CD4-positive, alpha-beta memory T cell (primary cell): ENCODE data around the gene WRNIP1. TPM values are rescaled to one million over a fixed set of nuclear protein-coding genes. Genes with fewer than 3 reads are reported as not detected.

Source experiments
- CTCF ChIA-PET: fragments of 350-600 bp; sonication (Branson Sonifier 250); formaldehyde crosslinking; loops from one replicate; lab custom pipeline; 2021; ENCODE audit warnings: inconsistent platforms; ENCODE audit not compliant: partially characterized antibody; lab: Charles Lee
- POLR2A ChIA-PET: fragments of 350-600 bp; sonication (Branson Sonifier 250); formaldehyde crosslinking; loops from one replicate; lab custom pipeline; 2021; ENCODE audit not compliant: partially characterized antibody; lab: Charles Lee
- DNase-seq, 5 donors: peaks; one replicate each; pipeline versions ENCODE4 v3.0.0 to v3.0.0-alpha.2; 2020 to 2022; ENCODE audit warnings: mixed read lengths in 1 of 5
- H3K27ac ChIP-seq: one replicate; pipeline ENCODE4 v1.7.0; 2013; ENCODE audit warnings: low read depth, low read length
- H3K27me3 ChIP-seq: 2 replicates; pipeline ENCODE4 v1.7.0; 2013; ENCODE audit warnings: mild to moderate bottlenecking, low read length, moderate library complexity; ENCODE audit not compliant: insufficient read depth
- H3K36me3 ChIP-seq: 2 replicates; pipeline ENCODE4 v1.7.0; 2013; ENCODE audit warnings: mild to moderate bottlenecking, low read length, moderate library complexity; ENCODE audit not compliant: insufficient read depth
- H3K4me1 ChIP-seq: 2 replicates; pipeline ENCODE4 v1.7.0; 2013; ENCODE audit warnings: mild to moderate bottlenecking, low read length, moderate library complexity; ENCODE audit not compliant: insufficient read depth
- H3K4me3 ChIP-seq, 2 donors: one replicate each; pipeline ENCODE4 v1.7.0; 2013; ENCODE audit warnings: low read length in 2 of 2, mild to moderate bottlenecking in 1 of 2
- H3K9me3 ChIP-seq, 2 donors: one replicate each; pipeline ENCODE4 v1.7.0; 2013; ENCODE audit warnings: low read length in 2 of 2, control low read depth in 1 of 2; ENCODE audit not compliant: control insufficient read depth in 1 of 2
- H3K27ac Mint-ChIP-seq, 7 donors: one replicate each; pipeline ENCODE4 v1.8.0; 2020 to 2021; ENCODE audit warnings: mixed read lengths in 7 of 7, mild to moderate bottlenecking in 6 of 7, inconsistent platforms in 3 of 7, moderate library complexity in 3 of 7
- H3K27me3 Mint-ChIP-seq, 2 donors: one replicate each; pipeline ENCODE4 v1.8.0; 2020 to 2021; ENCODE audit warnings: mixed read lengths in 2 of 2
- H3K36me3 Mint-ChIP-seq, 2 donors: one replicate each; pipeline ENCODE4 v1.8.0; 2020 to 2021; ENCODE audit warnings: mixed read lengths in 2 of 2, inconsistent platforms in 1 of 2, mild to moderate bottlenecking in 1 of 2
- H3K4me1 Mint-ChIP-seq, 4 donors: one replicate each; pipeline ENCODE4 v1.8.0; 2020 to 2021; ENCODE audit warnings: mixed read lengths in 4 of 4, mild to moderate bottlenecking in 1 of 4
- H3K4me3 Mint-ChIP-seq, 8 donors: one replicate each; pipeline ENCODE4 v1.8.0; 2020 to 2021; ENCODE audit warnings: mixed read lengths in 8 of 8, mild to moderate bottlenecking in 7 of 8, moderate library complexity in 6 of 8, inconsistent platforms in 3 of 8
- H3K9me3 Mint-ChIP-seq, 8 donors: one replicate each; pipeline ENCODE4 v1.8.0; 2020 to 2021; ENCODE audit warnings: mixed read lengths in 8 of 8, mild to moderate bottlenecking in 5 of 8, inconsistent platforms in 3 of 8, moderate library complexity in 1 of 8
- intact Hi-C: fragments of 100-400 bp; cut with micrococcal nuclease; formaldehyde crosslinking; loops from one replicate; pipeline ENCODE4 v1.15.1; 2023
- polyA plus RNA-seq, 2 donors: library from polyadenylated mRNA; unstranded; fragments of 300-500 nt; fragmentation: Illumina TruSeq; gene quantifications; one replicate each; pipeline ENCODE4 v1.2.3, GENCODE V29; 2021
- total RNA-seq, 2 experiments: library from RNA; stranded (reverse); gene quantifications; one replicate each; pipeline ENCODE4 v1.2.3, GENCODE V29; 2021

The WRNIP1 gene
- total and polyA plus RNA-seq, 4 experiments from 2014 or later, result 27.3 to 54.1 (median 41.9) TPM

GRCh38 chr6:2830183-2830582 is 65.0 kb downstream of the WRNIP1 start:
- ChIA-PET POLR2A (no interaction called here), CTCF (no interaction called here)
- no peaks in the 10 kb centered on the region for H3K27me3 ChIP-seq
- Mint-ChIP-seq H3K27ac (peak overlapping the region in 1 of 7 donors; percentile 8), H3K4me1 (peaks cover 0 to 10% (median 8%) of the 10 kb centered on the region in 4 donors), H3K27me3 (no peaks in the 10 kb centered on the region), H3K4me3 (no peak overlapping the region), H3K9me3 (peaks cover 0 to 2% (median 0%) of the 10 kb centered on the region in 8 donors), H3K36me3 (peaks cover 38 to 40% of the 10 kb centered on the region in 2 donors)
- no peak overlapping the region for H3K4me3 ChIP-seq
- H3K4me1 ChIP-seq, result no peaks in the 10 kb centered on the region
- no peaks in the 10 kb centered on the region for H3K9me3 ChIP-seq
- H3K36me3 ChIP-seq, result peaks cover 24% of the 10 kb centered on the region
- DNase-seq, result no peak
- intact Hi-C loops, result no loop called here
- H3K27ac ChIP-seq, result no peak overlapping the region

GRCh38 chr6:2831392-2831791 is 66.2 kb downstream of the WRNIP1 start:
- ChIA-PET CTCF (no interaction called here), POLR2A (interaction anchor here (1.3 kb wide), 1 partner anchor 11 kb away, joined by 4 read pairs; the partner anchor contains the start of gene SERPINB1)
- peak overlapping the region in 2 of 7 donors; percentile 11 to 32 for H3K27ac Mint-ChIP-seq
- no peak for DNase-seq
- H3K4me3 Mint-ChIP-seq, result no peak overlapping the region
- Histone ChIP-seq H3K27ac (no peak overlapping the region), H3K9me3 (no peaks in the 10 kb centered on the region), H3K27me3 (no peaks in the 10 kb centered on the region), H3K4me3 (no peak overlapping the region), H3K36me3 (peaks cover 37% of the 10 kb centered on the region), H3K4me1 (peaks cover 4% of the 10 kb centered on the region)
- peaks cover 0 to 2% (median 0%) of the 10 kb centered on the region in 8 donors for H3K9me3 Mint-ChIP-seq
- intact Hi-C loops, result no loop called here
- no peaks in the 10 kb centered on the region for H3K27me3 Mint-ChIP-seq
- H3K36me3 Mint-ChIP-seq, result peaks cover 49 to 51% of the 10 kb centered on the region in 2 donors
- H3K4me1 Mint-ChIP-seq, result peaks cover 0 to 16% (median 8%) of the 10 kb centered on the region in 4 donors

- CTCF ChIA-PET, result interaction anchor here (0.8 to 1.3 kb wide), 6 partner anchors 11 to 163 kb away, joined by 3 to 5 read pairs (median 4); no protein-coding TSS in a partner anchor
- no peaks in the 10 kb centered on the region for H3K27me3 ChIP-seq
- intact Hi-C loops, result no loop called here
- no peak overlapping the region for H3K27ac ChIP-seq
- no peak for DNase-seq
- H3K9me3 Mint-ChIP-seq, result peaks cover 0 to 2% (median 0%) of the 10 kb centered on the region in 8 donors
- peaks cover 14% of the 10 kb centered on the region for H3K4me1 ChIP-seq
- peaks cover 10 to 28% (median 17%) of the 10 kb centered on the region in 4 donors for H3K4me1 Mint-ChIP-seq
- POLR2A ChIA-PET, result interaction anchor here (1.1 to 2.3 kb wide), 2 partner anchors 43 to 65 kb away, joined by 3 to 5 read pairs; no protein-coding TSS in a partner anchor
- peaks cover 54% of the 10 kb centered on the region for H3K36me3 ChIP-seq
- no peak overlapping the region for H3K4me3 ChIP-seq
- no peaks in the 10 kb centered on the region for H3K9me3 ChIP-seq
- no peaks in the 10 kb centered on the region for H3K27me3 Mint-ChIP-seq
- no peak overlapping the region for H3K4me3 Mint-ChIP-seq
- peaks cover 61 to 70% of the 10 kb centered on the region in 2 donors for H3K36me3 Mint-ChIP-seq
- H3K27ac Mint-ChIP-seq, result peak overlapping the region in 2 of 7 donors; percentile 22 to 56
Measured at GRCh38 chr6:2834262-2834661, 69.1 kb downstream of the WRNIP1 start.

Other genes with a start within 250 kb of the WRNIP1 start
- gene MYLK4, start 14.5 kb upstream of the WRNIP1 start, total RNA-seq, result under 1 TPM; 0.38 to 0.42 TPM
- under 1 TPM; 0.04 to 0.24 TPM for gene MYLK4, start 14.5 kb upstream of the WRNIP1 start, polyA plus RNA-seq
- gene SERPINB1, start 76.5 kb downstream of the WRNIP1 start, total RNA-seq, result 10 to 100 TPM; 56.7 to 58.0 TPM
- 100 to 1,000 TPM; 126 to 159 TPM for gene SERPINB1, start 76.5 kb downstream of the WRNIP1 start, polyA plus RNA-seq
- 10 to 100 TPM; 83.2 to 88.5 TPM for gene SERPINB9, start 137.9 kb downstream of the WRNIP1 start, total RNA-seq
- 10 to 100 TPM; 20.4 to 41.0 TPM for gene SERPINB9, start 137.9 kb downstream of the WRNIP1 start, polyA plus RNA-seq
- gene SERPINB6, start 206.2 kb downstream of the WRNIP1 start, total RNA-seq, result 10 to 100 TPM; 41.2 to 41.9 TPM
- 10 to 100 TPM; 47.1 to 58.0 TPM for gene SERPINB6, start 206.2 kb downstream of the WRNIP1 start, polyA plus RNA-seq
- 10 to 100 TPM; 34.2 to 36.6 TPM for gene NQO2, start 234.5 kb downstream of the WRNIP1 start, total RNA-seq
- 10 to 100 TPM; 49.1 to 53.1 TPM for gene NQO2, start 234.5 kb downstream of the WRNIP1 start, polyA plus RNA-seq